Measurements from ENCODE around the gene NCEH1.
A peak's percentile ranks its signal among the peaks of the same experiment; 100 is the strongest.
"Not testable (repeated sequence)": the region's sequence is repeated elsewhere in the genome, so short reads cannot be mapped to it uniquely, and the experiment has no call there.

Gene NCEH1

DNA sequence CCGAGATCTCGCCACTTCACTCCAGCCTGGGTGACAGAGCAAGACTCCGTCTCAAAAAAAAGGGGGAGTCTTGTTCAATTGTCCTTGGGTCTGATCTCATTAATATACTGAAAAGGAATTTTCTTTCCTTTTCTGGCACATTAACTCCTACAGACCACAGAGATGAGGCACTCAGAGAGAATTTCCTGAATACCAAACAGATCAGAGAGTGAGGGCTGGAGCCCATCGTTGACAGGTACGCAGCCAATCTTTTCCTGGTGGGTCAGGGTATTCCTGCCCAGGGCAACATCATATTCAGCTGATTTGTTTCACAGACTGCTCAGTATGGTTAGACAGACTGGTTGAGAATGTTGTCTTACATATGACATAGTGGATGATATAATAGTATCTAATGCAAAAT is 104.8 kb downstream of the NCEH1 start:
- DNase-seq, result no peak

DNA sequence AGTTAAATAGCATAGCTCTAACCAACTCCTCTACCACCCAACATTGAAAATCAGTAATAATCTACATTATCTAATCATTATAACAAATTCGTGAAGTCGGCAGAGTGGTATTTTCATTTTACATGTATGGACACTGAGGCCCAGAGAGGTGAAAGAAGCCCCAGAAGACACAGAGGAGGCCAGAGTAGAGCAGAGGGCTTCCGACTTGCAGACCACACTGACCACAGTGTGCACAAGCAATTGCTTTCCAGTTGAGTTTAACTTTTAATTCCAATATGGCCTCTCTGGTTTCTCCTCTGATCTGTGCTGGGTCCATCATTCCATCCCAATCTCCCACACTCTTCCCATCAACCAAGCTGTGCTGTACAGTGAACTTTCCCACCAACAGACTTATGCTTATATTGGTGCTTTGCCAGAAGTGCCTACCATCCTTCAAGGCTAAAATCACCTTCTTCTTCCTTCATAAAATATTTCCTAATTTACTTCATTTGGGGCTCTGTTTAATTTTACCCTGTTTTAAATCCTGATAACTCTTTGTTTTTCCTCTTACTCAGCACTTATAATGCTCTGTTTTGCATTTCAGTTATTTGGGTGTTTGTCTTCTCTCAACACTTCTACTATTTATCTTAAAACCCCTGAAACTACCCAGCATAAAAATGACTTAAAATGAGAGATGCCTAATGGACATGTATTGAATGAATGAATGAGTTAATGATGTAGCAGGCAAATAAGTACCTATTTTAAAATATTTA is 105.8 kb downstream of the NCEH1 start:
- no peak for DNase-seq

- DNase-seq, result no peak
These were observed 109.6 kb downstream of the NCEH1 start for GRCh38 chr3:172601066-172601832.

- no peak for DNase-seq
These were observed 110.2 kb downstream of the NCEH1 start for GRCh38 chr3:172600644-172601065.

DNA sequence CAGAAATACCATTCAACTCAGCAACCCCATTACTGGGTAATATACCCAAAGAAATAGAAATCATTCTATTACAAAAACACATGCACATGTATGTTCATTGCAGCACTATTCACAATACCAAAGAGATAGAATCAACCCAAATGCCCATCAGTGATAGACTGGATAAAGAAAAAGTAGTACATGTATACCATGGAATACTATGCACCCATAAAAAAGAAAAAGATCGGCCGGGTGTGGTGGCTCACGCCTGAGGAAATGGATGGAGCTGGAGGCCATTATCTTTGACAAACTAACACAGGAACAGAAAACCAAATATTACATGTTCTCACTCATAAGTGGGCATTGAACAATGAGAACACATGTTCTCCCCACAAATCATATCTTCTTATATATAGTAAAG is 112.0 kb downstream of the NCEH1 start:
- no peak for DNase-seq

DNA sequence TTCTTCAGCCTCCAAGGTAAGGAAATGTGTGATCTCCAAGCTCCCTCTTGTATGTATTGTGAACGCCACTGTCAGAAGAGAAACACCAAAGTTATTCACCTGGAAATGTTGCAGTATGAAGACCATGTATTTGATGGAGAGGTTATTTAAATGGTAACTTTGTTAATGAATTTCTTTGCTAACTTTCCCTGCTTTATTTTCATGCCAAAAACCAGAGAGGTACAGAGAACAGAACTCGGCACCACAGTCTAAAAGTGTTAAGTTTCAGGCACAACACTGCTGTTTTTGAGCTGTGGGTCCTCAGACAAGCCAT is 114.5 kb downstream of the NCEH1 start:
- no peak for DNase-seq

DNA sequence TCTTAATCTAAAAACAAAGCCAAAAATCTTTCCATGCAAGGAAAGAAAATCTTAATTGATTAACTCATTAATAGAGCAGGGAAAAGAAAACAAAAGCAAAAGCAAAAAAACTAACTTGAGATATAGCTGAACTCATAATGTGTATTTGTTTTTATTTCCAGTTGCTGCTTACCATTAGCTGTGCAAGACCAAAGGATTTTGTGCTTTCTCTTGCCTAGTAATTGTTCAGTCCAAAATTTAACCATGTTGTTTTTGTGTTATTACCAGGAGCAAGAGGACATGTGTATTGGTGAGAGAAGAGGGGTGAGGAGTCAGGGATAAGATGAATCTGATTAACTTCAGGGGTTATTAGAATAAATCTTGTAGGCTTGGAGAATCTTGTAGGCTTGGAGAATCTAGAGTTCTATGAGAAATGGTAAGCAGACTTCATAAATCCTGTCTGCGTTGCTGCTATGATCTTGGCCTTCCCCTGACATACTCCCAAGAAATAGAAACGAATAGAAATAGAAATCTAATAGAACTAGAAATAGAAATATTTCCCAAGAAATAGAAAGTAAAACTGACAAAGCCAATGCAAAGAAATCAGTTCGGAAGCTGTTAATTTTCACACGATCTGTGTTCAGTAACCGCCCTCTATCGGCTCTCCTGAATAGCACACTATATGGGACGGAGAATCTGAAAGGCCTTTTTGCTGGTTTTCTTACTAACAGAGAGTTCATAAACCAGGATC is 115.0 kb downstream of the NCEH1 start:
- no peak for DNase-seq

DNA sequence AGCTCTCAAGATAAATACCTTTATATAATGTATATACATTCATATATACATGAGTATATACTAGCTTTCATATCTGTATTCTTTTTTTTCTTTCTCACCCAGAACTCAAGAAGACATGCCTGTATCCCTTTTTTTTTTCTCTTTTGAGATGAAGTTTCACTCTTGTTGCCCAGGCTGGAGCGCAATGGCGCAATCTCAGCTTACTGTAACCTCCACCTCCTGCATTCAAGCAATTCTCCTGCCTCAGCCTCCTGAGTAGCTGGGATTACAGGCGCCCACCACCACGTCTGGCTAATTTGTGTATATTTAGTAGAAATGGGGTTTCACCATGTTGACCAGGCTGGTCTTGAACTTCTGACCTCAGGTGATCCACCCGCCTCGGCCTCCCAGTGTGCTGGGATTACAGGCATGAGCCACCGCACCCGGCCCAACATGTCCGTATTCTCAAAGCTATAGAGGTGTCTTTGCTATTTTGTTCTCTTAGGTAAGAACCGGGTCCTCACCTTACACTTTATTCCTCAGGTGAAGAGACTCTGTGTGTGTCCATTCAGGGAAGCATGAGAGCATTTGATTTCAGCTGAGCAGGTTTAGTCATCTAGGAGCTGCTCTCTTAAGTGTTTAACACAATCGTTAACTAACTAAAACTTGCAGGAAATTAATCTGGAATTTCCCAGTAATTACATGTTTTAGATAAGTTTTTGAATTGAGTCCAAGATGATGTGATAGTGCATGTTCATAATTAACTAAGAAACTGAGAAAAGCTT is 115.8 kb downstream of the NCEH1 start:
- not testable (repeated sequence) for DNase-seq

- DNase-seq, result no peak
These were observed 117.8 kb downstream of the NCEH1 start for GRCh38 chr3:172592898-172593669.

GRCh38 chr3:172591876-172592771 is 118.7 kb downstream of the NCEH1 start:
- DNase-seq, result peak; percentile 57

GRCh38 chr3:172591125-172591605 is 119.7 kb downstream of the NCEH1 start:
- DNase-seq, result no peak

DNA sequence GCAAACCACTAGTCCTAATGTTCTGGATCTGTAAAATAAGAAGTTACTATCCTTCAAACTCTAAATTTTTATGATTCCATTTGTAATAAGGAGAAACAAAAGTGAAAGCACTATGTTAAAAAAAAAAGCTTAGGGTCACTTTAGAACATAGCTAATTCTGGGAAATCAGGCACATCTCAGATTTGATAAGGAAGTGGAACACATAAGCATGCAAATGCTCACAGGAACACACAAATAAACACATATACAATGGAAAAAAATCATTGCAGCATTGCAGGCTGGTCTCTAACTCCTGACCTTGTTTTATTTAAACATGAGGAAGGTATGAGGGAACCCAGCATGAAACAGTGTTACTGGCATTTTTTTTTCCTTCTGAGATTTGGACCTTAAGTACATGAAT is 124.4 kb downstream of the NCEH1 start:
- no peak for DNase-seq

- DNase-seq, result no peak
These were observed 124.9 kb downstream of the NCEH1 start for GRCh38 chr3:172585954-172586353.

- DNase-seq, result no peak
These were observed 128.2 kb downstream of the NCEH1 start for GRCh38 chr3:172582712-172583111.

GRCh38 chr3:172581757-172582166 is 129.1 kb downstream of the NCEH1 start:
- DNase-seq, result no peak

DNA sequence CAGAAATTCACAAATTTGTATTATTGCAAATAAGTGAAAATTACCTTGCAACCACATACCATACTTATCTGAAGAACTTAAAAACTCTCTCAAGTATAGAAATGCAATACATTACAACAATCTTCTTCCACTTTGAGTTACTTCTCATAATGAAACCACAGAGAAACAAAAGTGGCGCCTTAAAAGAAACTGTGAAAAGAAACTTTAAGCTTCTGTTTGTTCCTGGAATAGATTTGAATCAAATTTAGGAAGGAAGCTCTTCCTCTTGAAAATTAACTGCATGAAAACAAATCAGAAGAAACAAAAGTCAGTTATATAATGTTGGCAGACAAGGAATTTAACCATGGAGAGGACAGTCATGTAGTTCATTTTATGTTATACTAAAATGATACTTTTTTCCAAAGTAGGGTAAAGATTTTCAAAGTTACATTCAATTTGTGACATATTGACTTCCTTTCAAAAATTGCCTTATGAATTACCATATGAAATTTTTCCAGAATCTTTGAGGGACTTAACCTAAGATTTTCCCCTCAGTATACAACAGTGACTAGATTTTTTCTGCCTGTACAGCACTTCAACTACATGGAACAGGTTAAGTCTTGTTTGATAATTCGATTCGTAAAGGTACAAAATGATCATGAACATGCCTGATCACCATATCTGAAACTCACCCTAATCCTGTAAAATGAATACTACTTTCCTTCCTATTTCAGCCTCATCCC is 130.0 kb downstream of the NCEH1 start:
- no peak for DNase-seq
